HG03521 (cell line): ENCODE data around the gene DLG5.

ENCODE experiments used
- ATAC-seq: cut with Tn5 transposase; IDR thresholded peaks from one replicate; pipeline ENCODE4 v1.9.1; 2021; ENCODE audit warnings: mild to moderate bottlenecking, moderate library complexity; ENCODE audit not compliant: unreplicated experiment

The DLG5 gene

DNA sequence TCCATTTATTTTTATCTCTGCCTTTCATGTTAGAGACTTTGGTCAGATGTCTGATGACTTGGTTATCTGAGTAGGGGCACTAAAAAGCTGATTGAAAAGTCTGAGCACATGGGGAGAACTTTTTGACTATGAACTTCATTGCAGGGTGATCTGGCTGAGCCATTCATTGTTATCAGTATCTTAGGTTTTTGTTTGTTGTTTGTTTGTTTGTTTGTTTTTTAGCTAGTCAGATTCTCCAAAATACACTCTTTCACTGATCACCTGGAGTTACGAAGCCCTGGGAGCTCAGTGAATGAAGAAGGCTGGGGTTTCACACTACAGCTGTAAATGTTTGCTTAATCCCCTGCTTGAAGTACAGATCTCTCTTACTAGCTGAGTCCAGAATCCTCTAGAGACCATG, 28.6 kb upstream of the DLG5 start:
- ATAC-seq, result no peak

DNA sequence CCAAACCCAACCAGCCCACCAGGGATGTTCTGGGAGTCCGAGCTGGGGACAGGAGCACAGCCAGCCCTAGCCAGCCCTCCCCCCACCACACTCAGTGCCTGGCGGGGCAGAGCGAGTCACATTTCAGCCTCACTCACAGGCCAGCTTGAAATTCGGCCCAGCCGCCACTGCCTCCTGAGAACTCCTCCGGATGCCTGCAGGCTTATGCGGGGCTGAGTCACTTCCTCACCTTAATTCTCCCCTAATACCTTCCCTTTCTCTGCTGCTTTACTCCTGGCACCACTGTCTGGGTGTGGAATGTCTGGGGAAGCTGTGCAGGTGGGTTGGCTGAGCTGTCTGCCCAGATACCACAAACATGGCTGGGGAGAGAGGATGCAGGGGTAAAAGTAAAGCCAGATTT, 22.6 kb upstream of the DLG5 start:
- ATAC-seq, result no peak

DNA sequence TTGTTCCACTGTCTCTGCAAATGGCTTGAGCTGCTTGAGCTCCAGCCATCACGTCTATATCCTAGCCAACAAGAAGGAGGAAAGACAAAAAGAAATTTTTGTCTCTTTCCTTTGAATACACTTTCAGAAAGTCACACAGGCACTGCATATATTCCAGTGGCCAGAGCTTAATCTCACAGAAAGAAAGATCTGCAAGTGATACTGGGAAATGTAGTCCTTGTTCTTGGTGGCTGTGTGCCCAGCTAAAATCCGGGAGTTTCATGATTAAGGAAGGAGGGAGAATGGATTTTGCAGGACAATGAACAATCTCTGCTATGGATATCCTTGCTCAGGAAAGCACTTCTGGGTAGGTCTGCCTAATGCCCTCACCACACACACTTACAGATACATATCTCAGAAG, 19.5 kb upstream of the DLG5 start:
- ATAC-seq, result no peak

DNA sequence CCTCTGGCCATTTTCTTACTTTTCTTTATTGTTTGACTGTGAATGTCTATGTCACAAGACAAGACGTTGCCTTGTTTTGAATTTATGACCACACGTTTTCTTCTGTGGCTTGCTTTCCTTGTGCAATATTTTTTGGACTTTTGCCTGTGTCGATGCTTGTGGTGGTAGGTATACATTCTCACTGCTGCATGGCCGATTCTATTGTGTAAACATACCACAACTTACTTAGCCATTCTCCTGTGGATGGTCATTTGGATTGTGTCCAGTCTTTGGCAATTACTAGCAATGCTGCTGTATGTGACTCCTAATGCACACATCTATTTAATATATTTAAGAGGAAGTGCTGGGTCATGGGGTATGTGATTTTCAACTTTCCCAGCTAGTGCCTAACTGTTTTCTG, 18.0 kb upstream of the DLG5 start:
- ATAC-seq, result no peak

DNA sequence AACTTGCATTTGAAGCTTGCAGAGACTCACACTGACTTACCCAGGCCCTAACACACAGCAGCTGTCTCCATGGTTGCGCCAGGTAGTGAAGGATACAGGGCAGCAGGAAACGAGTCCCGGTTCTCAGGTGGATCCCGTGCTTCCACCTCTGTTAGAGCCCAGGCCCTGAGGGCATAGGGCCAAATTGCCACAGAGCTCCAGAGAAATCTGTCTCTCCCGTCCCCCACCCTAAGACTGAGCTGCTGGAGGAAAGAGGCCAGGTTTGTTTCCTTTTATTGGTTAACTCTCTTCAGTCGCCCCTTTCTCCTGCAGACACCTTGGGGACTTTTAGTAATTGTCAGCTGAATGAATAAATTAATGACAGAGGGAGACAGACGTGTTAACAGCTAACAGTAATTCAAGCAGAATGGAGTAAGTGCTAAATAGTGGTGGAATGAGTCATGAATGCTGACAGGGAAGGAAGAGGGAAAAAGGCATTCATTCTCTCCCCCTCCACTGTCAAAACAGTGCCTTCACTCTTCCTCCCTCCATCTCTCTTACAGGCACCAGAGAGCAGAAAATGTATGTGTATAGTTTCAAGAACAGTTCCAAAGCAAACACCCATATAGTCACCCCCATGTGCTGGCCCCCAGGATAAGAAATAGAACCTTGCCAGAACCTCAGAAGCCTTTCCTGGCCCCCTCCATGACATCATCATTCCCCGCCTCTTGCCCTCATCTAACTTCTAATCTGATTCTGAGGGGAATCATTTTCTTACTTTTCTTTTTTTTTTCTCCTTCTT, 16.8 kb upstream of the DLG5 start:
- no peak for ATAC-seq

DNA sequence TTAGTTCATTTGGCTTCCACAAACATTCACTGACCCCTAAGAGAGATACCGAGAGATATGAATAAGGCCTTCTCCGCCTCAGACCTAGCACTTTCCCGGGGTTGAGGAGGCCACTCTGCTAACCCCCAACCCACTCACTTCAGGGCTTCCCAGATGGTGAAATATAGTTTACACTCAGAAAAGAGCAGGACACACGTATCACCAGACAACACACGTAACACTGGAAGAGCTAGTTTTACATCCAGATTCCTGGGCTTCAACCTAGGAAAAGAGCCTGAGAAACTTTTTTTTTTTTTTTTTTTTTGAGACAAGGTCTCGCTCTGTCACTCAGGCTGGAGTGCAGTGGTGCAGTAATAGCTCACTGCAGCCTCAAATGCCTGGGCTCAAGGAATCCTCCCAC, 15.2 kb upstream of the DLG5 start:
- ATAC-seq, result no peak

DNA sequence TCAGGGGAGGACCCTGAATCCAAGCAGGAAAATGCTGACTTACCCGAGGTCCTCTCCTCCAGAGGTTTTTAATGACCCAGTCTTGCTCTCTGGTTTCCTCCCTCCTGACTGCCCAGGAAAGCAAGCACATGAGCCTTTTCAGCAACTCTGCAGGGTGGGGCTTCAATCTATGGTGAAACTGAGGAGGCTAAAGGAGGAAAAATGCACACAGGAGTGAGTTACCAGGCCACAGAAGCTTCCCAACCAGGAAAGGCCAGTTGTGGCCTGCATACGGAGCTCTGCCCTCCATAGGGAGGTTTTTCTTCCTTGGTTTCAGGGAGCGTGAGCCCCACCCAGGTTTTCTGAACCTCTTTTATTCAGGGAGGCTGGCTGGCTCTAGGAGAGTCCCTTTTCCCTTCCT, 14.1 kb upstream of the DLG5 start:
- ATAC-seq, result no peak

DNA sequence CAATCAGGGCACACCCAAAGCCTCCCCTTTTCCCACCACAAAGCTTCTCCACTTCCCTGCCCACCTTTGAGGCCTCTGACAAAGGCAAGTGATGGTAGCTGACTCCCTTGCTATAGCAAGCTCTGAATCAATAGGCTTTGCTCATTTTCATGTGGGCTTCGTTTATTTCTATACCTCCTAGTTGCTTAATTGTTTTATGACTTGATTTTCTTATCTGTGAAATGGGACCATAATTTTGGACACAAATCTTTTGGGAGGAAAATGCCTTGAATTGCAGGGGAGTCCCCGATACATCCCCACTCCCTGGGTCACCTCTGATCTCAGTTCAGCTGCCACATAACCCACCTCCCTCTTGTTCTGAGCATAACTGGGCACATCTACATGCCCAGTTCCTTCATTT, 13.7 kb upstream of the DLG5 start:
- ATAC-seq, result no peak

DNA sequence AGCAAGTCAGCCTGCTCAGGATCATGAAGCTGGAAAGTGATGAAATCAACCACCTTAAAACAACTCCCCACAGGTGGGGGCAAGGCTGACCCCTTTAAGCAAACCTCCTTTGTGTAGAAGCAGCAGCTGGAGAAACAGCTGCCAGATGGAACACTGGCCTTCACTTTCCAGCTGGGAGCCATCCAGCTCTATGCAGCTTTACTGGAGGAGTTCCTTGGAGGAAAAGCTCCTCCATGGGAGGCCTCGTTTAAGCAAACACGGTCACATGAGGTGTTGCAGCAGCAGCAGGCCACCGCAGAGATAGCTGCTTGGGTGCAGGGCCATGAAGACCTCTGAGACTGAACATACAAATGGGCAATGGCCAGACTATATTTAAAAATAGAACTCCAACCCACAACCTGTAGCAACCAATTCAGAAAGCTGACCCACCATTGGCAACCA, 13.0 kb upstream of the DLG5 start:
- ATAC-seq, result no peak

DNA sequence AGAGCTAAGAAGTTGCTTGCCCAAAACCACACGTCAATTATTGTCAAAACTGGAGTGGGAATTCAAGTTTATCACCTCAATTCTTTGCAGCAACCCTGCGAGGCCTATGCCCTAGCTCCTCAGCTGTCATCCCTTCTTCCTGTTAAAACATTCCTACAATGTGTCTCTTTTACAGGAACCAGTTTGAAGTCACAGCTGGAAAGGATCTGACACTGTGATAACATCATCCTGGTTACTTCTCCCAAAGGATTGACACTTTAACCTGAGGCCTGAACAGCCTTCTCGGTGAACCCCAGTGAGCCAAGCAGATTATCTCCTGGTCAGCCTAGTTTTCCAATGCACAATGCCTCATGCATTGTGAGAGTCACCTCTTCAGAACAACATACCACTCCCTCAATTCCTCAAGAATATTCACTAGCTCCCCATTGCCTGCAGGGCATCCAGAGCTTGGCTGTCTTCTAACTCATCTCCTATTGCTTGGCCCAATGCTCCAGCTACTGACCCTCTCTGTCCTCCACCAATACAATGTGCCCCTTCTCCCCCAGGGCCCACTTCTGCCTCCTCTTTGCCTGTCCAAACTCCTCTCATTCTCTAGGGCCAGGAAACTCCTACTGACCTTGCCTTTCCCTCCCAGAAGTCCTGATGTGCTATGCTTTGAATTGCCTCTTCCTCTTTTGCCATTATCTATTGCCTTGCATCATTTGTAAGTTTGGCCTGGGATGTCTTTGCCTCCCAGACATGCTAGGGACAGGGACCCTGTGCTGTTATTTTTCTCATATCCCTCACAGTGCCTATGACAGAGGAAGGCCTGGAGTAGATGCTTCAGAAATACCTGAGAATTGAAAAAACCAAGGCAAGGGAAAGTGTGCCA, 10.4 kb upstream of the DLG5 start:
- ATAC-seq, result no peak

DNA sequence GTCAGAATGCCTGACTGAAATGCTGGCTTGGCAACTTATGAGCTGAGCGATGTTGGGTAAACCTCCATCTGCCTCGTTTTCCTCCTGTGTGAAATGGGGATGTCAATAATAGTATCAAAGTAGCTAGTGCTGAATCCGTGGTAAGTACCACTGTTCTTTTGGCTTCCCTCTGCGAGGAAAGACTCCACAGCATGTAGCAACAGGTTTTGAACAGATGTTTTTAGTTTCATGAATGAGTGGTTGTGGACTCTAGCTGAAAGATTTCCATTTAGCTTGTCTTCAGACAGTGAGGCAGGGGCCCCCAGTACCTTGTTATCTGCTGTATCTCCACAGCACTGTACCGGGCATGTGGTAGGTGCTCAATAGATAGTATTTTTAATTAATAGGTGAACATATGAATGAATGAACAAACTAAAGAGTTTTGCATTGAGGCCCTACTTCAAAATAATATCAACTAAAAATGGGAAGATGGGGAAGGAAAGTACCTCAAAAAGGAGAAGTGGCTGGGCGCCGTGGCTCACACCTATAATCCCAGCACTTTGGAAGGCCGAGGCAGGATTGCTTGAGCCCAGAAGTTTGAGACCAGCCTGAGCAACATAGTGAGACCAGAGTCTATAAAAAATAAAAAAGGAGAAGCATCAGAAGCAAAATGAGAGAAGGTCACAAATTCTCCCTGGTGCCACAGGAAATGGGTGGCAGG, 5.6 kb upstream of the DLG5 start:
- no peak for ATAC-seq

DNA sequence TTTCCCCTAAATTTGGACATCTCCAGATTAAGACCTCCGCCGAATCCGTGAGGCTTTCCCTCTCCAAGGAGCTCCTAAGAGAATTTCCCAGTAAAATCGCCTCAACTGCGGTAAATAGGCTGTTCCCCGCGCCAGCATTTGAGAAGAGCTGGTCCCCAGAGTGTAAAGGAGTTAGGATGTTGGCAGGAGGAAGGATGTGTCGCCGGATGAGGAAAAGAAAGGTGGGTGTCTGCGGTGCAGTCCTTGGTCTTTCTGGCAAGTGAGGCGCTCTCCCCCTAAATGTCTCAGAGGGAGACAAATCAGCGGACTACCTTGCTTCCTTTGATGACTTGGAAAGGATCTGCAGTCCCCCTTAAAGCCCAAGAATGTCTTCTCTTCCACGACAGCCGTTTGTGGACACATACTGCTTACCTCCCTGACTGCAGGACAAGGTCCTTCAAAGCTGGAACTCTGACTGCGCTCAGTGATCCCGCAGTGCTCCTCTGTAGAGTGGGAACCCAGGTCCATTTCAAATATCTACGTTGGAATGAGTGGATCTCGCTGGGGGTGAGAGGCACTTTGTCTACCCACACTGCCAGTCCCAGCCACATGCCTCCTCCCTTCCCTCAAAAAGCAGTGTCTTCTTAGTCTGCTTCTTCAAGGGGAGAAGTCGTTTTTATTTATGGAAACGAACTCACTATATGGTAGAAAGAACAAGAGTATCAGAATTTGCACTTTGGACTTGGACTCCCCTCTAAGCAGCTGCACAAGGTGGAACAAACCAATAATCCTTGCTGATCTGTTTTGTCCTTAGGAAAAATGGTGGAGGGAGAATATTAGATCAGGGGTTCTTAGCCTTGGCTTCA, 1.1 kb upstream of the DLG5 start:
- no peak for ATAC-seq

DNA sequence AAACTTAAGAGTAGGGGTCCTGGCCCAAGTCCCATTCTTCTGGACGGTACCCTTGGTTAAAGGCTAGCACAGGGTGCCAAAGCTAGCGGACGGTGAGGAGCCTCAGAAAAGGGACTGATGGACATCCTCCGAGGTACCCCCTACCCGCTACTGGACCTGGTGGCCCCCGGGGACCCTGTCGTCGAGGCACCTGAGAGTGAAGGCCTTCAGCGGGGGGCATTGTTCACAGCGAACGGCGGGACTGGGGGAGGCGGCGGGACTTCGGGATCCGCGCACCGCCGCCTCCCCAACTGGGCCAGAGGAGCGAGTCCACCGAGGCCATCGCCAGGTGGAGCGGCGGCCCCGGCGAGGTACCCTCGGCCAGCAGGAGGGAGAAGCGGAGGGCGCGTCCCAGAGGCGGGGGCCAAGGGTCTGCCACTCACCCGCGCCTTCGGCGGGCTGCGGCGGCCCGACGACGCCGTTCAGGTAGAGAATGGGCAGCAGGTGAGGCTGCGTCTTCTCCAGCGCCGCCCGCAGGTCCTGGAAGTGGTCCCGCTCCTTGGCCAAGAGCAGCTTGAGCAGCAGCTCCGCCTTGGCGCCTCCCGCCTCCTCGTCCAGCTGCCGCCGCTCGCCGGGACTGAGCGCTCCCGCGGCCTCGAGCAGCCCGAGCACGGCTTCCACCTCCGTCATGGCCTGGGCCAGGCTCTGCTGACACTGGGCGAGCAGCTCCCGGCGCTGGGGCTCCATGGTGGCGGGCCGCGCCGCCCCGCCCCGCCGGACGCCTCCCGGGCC, 575 bp downstream of the DLG5 start:
- peak; percentile 49 for ATAC-seq

DNA sequence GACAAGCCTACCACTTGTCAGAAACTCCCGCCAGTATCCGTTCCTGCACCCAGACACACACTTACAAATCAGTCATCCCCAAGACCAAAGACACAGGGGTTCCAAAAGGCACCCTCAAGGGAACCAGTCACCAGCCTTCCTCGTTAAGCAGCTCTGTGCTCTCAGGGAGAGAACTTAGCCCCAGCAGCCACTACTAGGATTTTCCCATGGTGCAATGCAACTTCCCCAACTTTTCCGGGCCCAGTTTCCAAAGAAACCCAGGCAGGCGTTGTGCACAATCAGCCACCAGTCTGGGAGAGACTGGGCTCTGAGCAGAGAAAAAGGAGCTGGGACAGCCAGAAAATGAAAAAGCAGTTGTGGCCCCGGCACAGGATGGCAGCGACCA, 1.2 kb downstream of the DLG5 start:
- ATAC-seq, result no peak

DNA sequence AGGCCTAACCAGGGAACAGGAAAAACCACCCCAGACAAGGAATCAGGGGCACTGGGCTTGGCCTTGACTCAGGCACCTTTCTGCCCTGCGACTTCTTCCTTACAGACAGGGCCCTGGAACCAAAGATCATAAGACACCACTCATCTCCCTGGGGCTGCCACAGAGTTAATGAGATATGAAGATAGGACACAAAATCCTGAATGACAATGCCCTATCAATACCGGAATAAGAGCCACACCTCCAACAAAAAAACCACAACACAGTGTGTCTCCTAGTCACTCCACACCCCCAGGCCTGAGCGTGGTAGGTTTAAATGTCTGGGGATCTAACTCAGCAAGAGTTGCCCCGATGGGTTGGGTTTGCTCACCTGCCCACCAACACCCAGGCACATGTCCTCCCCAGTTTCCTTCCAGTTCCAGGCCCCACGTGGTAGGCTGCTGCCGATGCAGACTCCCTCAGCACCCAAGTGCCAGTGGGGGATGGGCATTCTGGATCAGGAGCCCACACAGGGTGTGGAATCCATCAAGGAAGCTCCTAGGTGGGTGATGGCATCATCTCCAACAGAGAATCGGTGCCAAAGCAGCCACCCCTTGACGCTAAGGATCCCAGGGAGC, 3.9 kb downstream of the DLG5 start:
- no peak for ATAC-seq

DNA sequence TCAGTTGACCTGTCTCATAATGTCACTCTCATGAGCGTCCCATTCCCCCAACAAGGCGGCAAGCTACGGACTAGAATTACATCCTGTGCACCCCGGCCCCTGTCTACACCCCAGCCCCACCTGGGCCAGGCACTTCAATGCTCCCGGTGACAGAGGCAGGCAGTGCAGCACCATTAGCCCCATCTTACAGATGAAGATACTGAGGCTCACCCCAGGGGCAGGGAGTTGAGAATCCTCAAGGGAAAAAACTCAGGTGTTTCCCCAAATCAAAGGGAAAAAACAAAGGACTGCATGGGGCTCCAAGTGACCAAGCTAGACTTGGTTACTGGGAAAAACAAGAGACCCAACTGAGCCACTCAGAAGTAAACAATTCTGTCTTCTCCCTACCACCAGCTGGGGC, 4.5 kb downstream of the DLG5 start:
- ATAC-seq, result no peak

DNA sequence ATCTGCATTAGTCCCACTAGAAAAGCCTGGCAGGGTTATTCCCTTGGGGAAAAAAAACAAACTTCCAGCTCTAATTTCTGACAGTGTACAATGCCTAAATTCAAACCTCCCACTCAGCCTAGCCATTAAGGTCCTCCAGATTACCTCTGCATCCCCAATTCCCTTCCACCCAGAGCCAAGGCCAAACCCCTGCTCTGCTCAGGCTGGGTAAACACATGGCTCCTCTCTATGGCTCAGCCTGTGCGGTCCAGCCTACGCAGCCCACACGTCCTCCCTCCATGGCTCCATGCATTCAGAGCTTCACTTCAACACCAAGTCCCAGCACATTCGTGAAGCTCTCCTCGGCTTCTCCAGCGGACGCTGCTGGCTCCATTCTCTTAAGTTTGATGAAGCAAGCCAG, 5.2 kb downstream of the DLG5 start:
- no peak for ATAC-seq

DNA sequence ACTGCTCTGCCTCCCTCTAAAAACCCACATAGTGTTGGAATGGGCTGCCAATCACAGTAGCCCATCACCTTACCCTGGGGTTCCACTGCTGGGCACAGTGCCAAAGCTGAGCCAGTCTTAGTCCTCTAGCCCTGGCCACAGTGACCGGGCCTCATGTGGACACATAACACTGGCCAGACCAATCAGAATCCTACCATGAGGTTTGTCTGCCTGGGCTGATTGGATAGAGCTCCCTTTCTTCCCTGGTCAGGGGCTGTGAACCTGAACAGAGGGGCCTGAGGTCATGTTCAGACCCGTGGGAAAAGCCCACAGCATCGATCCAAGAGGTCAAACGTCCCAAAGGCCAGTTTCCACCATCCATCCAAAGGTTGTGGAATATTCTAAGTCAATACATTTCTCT, 6.1 kb downstream of the DLG5 start:
- no peak for ATAC-seq

DNA sequence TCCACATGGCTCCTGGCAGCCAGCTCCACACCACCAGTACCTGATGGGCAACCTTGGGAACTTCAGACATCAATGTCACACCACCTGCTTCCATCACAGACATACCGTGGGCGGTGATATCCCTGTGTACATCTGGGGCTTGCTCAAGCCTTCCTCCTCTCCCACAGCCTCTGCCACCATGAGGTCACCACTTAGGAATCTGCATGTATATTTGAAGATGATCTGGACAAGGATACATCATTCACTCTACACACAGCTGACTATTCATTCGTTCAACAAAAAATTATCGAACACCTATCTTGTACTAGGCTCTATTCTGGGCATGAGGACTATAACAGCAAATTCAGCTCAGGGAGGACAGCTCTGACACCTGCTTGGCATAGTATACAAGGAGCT, 6.8 kb downstream of the DLG5 start:
- ATAC-seq, result no peak
